Activated T-cell treated with anti-CD3 and anti-CD28 coated beads for 48 hours (primary cell): ENCODE data around the gene LRMDA.
"Not testable (repeated sequence)": the region's sequence is repeated elsewhere in the genome, so short reads cannot be mapped to it uniquely, and the experiment has no call there.

Experiments used
- DNase-seq: peaks from one replicate; pipeline ENCODE4 v3.0.0-alpha.2; 2020; ENCODE audit warnings: low read depth

The LRMDA gene

GRCh38 chr10:76555067-76555670 lies 1123.7 kb downstream of the LRMDA start:
- no peak for DNase-seq

DNA sequence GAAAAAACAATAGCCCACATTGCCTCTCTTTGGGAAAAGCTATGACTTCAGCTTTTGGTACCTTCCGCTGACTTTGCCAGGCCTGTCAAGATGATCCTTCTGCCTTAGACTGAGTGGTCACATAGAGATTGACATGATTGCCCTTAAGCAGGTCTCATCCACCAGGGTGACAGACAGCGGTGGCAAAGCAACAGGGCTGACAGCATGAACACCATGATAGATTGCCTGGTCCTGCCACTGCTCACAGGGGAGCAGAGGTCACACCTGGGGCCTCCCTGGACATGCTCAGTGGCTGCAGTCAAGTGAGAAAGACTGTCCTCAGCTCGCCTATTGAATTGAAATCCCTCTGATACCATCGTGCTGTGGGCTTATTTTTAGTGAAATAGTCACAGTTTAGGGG lies 1125.9 kb downstream of the LRMDA start:
- no peak for DNase-seq

DNA sequence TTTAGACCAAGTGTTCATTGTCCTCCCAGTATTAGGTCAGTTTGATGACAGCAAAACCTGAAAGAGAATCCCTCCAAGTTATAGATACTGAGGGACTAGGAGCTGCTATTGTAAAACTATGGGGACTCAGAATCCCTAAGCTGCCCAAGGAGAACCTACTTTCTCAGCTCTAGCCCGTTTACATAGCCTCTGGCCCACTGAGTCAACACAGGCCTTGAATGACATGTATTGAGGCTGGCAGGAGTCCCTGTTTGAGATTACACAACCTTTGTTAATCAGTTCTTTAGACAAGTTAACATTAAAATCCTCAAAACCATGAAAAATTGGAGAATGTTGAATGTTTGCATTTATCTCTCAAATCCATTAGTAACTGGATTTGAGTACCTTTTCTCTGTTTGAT lies 1127.2 kb downstream of the LRMDA start:
- DNase-seq, result no peak

GRCh38 chr10:76558996-76559891 lies 1127.8 kb downstream of the LRMDA start:
- DNase-seq, result no peak

GRCh38 chr10:76559892-76560220 lies 1128.4 kb downstream of the LRMDA start:
- no peak for DNase-seq

GRCh38 chr10:76560338-76560737 lies 1128.9 kb downstream of the LRMDA start:
- no peak for DNase-seq

DNA sequence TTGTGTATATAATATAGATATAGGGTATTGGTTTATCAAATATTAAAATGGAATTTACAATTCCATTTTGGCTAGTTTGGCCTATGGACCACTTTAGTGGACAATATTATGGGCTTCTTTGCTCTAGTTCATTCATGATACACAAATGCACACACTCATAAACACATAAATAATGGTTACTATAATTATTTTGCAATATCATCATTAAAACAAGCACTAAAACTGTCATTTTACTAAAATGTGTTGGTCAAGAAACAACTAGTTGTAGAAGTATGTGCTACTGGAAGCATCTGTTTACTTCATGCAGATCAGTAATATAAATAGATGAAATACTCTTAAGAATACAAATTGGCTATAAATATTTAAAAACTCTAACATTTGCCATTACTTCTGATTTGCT lies 1131.9 kb downstream of the LRMDA start:
- DNase-seq, result no peak

DNA sequence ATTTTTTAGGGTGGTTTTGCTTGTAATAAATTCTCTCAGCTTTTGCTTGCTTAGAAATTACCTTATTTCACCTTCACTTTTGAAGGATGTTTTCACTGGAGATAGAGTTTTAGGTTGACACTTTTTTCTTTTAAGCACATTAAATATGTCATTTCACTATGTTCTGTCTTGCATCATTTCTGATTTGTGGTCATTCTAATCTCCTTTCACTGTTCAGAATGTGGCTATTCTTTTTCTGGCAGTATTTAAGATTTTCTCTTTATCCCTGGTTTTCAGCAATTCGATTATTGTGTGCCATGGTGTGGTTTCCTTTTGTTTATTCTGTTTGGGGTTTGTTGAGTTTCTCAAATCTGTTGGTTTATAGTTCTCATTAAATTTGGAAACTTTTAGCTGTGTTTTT lies 1140.6 kb downstream of the LRMDA start:
- DNase-seq, result no peak

- DNase-seq, result no peak
Observed at GRCh38 chr10:76576276-76576962, 1145.0 kb downstream of the LRMDA start.

DNA sequence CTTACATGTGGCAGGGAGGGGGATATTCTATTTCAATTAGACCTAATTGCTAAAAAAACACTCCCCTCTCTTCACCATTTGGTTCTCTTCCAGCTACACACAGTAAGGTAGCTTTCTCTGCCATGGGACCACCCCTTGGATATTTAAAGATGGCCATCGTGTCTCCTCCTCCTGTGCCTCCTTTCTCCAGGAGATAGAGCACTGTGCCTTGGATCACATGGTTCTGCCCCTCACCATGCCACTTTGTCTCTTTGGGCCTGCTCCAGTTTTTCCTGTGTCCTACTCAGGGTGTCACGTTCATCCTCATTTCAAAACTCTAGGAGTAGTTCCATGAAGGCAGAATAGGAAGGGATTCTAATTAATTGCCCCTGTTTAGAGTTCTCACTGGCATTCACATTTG lies 1146.0 kb downstream of the LRMDA start:
- DNase-seq, result no peak

- DNase-seq, result no peak
Observed at GRCh38 chr10:76581506-76582256, 1150.3 kb downstream of the LRMDA start.

GRCh38 chr10:76582531-76582930 lies 1151.1 kb downstream of the LRMDA start:
- no peak for DNase-seq

GRCh38 chr10:76583711-76584161 lies 1152.3 kb downstream of the LRMDA start:
- no peak for DNase-seq

DNA sequence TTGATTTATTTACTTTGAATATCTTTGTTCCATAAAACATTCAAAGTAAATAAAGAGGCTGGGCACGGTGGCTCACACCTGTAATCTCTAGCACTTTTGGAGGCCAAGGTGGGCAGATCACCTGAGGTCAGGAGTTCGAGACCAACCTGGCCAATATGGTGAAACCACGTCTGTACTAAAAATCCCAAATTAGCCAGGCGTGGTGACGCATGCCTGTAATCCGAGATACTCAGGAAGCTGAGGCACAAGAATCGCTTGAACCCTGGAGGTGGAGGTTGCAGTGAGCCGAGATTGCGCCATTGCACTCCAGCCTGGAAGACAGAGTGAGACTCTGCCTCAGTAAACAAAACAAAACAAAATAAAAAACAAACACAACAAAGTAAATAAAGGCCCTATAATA lies 1153.0 kb downstream of the LRMDA start:
- DNase-seq, result not testable (repeated sequence)
